Smooth muscle cell (in vitro differentiated cells): ENCODE results near the gene SLC24A5. TPM values are rescaled to one million over a fixed set of nuclear protein-coding genes. Genes with fewer than 3 reads are reported as not detected.
A peak's percentile ranks its signal among the peaks of the same experiment; 100 is the strongest.

Experiments
- DNase-seq: peaks from one replicate; lab custom pipeline; 2025; ENCODE audit not compliant: unreplicated experiment; lab: John Stamatoyannopoulos, UW
- H2AFZ ChIP-seq: fragments of 200-600 bp; sonication (generic); 2 replicates; pipeline ENCODE4 v1.6.0; 2016; ENCODE audit warnings: antibody characterized with exemption, low read depth, mild to moderate bottlenecking
- H3F3A ChIP-seq: fragments of 200-600 bp; sonication (generic); 2 replicates; pipeline ENCODE4 v1.6.0; 2017; ENCODE audit warnings: antibody characterized with exemption, low read depth
- H3K27ac ChIP-seq: fragments of 200-600 bp; sonication (generic); 2 replicates; pipeline ENCODE4 v1.5.1; 2016; ENCODE audit warnings: low read depth, mild to moderate bottlenecking
- H3K27me3 ChIP-seq: fragments of 200-600 bp; sonication (generic); 2 replicates; pipeline ENCODE4 v1.6.1; 2016; ENCODE audit warnings: low read depth, mild to moderate bottlenecking
- H3K36me3 ChIP-seq: fragments of 200-600 bp; sonication (generic); 2 replicates; pipeline ENCODE4 v1.5.1; 2016; ENCODE audit warnings: low read depth
- H3K4me1 ChIP-seq: fragments of 200-600 bp; sonication (generic); 2 replicates; pipeline ENCODE4 v1.5.1; 2016; ENCODE audit warnings: low read depth
- H3K4me2 ChIP-seq: fragments of 200-600 bp; sonication (generic); 2 replicates; pipeline ENCODE4 v1.6.0; 2016; ENCODE audit warnings: mild to moderate bottlenecking
- H3K4me3 ChIP-seq: fragments of 200-600 bp; sonication (generic); 2 replicates; pipeline ENCODE4 v1.5.1; 2016; ENCODE audit warnings: mild to moderate bottlenecking
- H3K79me2 ChIP-seq: fragments of 200-600 bp; sonication (generic); 2 replicates; pipeline ENCODE4 v1.6.0; 2016; ENCODE audit warnings: low read depth, mild to moderate bottlenecking
- H3K9ac ChIP-seq: fragments of 200-600 bp; sonication (generic); 2 replicates; pipeline ENCODE4 v1.6.0; 2016; ENCODE audit warnings: low read depth
- H3K9me3 ChIP-seq: fragments of 200-600 bp; sonication (generic); replicated peaks from 2 replicates; pipeline ENCODE4 v1.5.1; 2016; ENCODE audit warnings: low read depth
- H4K20me1 ChIP-seq: fragments of 200-600 bp; sonication (generic); 2 replicates; pipeline ENCODE4 v1.6.0; 2016; ENCODE audit warnings: low read depth
- CTCF ChIP-seq: fragments of 200-600 bp; sonication (generic); IDR thresholded peaks from 2 replicates; pipeline ENCODE4 v1.5.1; 2017; ENCODE audit warnings: borderline replicate concordance, mild to moderate bottlenecking, antibody characterized with exemption; ENCODE audit not compliant: insufficient read depth, poor library complexity, severe bottlenecking
- WGBS: methylation state at CpG from one replicate; pipeline ENCODE4 v1.1.7; 2016; ENCODE audit warnings: low lambda C conversion rate; 5-methylcytosine and 5-hydroxymethylcytosine counted together
- polyA plus RNA-seq: library from polyadenylated mRNA; unstranded; fragments of >200 nt; fragmentation: Nextera tagmentation; extraction: Ambion mirVana; gene quantifications from 2 replicates; pipeline ENCODE4 v1.2.1, GENCODE V29; 2016
- total RNA-seq: library from RNA; depleted of rRNA; stranded (reverse); fragments of >200 nt; gene quantifications from 2 replicates; pipeline ENCODE4 v1.2.3, GENCODE V29; 2014

SLC24A5 gene
- total and polyA plus RNA-seq, 2 experiments from 2014 or later = not detected

DNA sequence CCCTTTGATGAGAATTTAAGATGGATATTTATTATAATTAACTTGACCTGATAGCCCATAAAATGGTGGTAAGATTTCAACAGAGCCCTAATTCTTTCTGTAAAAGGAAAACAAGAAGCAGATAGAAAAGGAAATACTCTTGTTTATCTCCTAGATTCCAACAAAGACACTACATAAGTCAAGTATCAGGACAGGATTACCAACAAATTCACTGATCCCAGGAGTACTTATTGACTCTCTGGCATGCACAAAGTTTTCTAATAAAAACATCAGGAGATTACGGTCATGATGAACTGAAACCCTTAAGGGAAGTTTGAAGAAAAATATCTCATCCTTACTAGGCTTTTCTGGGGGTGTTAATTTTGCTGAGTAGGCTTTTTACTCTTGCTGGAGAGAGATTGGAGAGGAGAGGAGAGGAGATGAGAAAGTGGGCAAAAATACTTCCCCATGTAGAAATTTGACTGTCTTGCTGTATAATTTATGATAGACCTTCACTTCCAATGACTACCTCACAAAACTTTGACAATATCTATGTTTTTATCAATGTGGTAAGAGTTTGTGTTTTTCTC lies 43.1 kb upstream of the SLC24A5 start:
- peak overlapping the region; percentile 24 for H2AFZ ChIP-seq
- WGBS = 23% methylated on average over 1 of the region's 1 CpG

GRCh38 chr15:48084759-48085590 lies 35.8 kb upstream of the SLC24A5 start:
- Histone ChIP-seq H3K4me2 (no peak overlapping the region), H3K27me3 (no peaks in the 10 kb centered on the region), H3K36me3 (no peaks in the 10 kb centered on the region), H3K4me3 (no peak overlapping the region), H3K79me2 (no peaks in the 10 kb centered on the region), H3K9ac (no peak overlapping the region), H3K27ac (no peak overlapping the region), H4K20me1 (no peaks in the 10 kb centered on the region), H3K4me1 (no peaks in the 10 kb centered on the region), H3F3A (no peaks in the 10 kb centered on the region), H2AFZ (no peak overlapping the region), H3K9me3 (no peaks in the 10 kb centered on the region)
- WGBS = 65% methylated on average over 6 of the region's 6 CpGs
- TF ChIP-seq CTCF = peak; percentile 44
- DNase-seq = no peak

More for the DNA sequence above, 43.1 kb upstream of the SLC24A5 start:
- no peak for TF ChIP-seq CTCF
- no peaks in the 10 kb centered on the region for H3K27me3 ChIP-seq
- no peak overlapping the region for H3K9ac ChIP-seq
- H3K4me2 ChIP-seq = peak overlapping the region; percentile 25
- H4K20me1 ChIP-seq = no peaks in the 10 kb centered on the region
- no peaks in the 10 kb centered on the region for H3K9me3 ChIP-seq
- no peaks in the 10 kb centered on the region for H3K36me3 ChIP-seq
- no peak for DNase-seq
- H3K79me2 ChIP-seq = no peaks in the 10 kb centered on the region
- H3K4me1 ChIP-seq = no peaks in the 10 kb centered on the region
- no peaks in the 10 kb centered on the region for H3F3A ChIP-seq
- no peak overlapping the region for H3K27ac ChIP-seq
- H3K4me3 ChIP-seq = no peak overlapping the region

DNA sequence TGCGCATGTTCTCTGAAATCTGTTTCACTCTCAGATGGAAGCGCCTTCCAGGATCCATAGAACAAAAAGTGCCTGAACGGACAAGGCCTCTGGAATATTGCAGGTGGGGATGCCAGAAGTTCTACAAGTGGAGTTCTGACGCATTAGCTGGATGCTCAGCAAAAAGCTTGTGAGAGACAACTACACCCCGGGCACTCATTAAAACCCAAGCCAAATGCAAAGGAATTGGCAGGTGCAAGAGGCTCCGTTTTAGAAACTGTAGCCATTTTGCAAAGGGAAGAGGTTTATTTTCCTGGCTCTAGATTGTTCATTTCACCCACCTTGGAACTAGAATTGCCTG lies 35.2 kb upstream of the SLC24A5 start:
- Histone ChIP-seq H4K20me1 (no peaks in the 10 kb centered on the region), H3K27ac (no peak overlapping the region), H3K9ac (no peak overlapping the region), H3K36me3 (no peaks in the 10 kb centered on the region), H3F3A (no peaks in the 10 kb centered on the region), H3K79me2 (no peaks in the 10 kb centered on the region), H3K4me3 (no peak overlapping the region), H3K4me1 (no peaks in the 10 kb centered on the region), H3K4me2 (no peak overlapping the region), H3K27me3 (no peaks in the 10 kb centered on the region), H2AFZ (no peak overlapping the region), H3K9me3 (no peaks in the 10 kb centered on the region)
- DNase-seq = no peak
- 94% methylated on average over 6 of the region's 6 CpGs for WGBS
- no peak for TF ChIP-seq CTCF
